Superior temporal gyrus (tissue), 1 donor: ENCODE data around the gene RNU2-63P.
"Not testable (repeated sequence)": the region's sequence is repeated elsewhere in the genome, so short reads cannot be mapped to it uniquely, and the experiment has no call there.

Source experiments
- DNase-seq: peaks from one replicate; pipeline ENCODE4 v3.0.0-alpha.2; 2016; ENCODE audit errors: extremely low spot score

The RNU2-63P gene

DNA sequence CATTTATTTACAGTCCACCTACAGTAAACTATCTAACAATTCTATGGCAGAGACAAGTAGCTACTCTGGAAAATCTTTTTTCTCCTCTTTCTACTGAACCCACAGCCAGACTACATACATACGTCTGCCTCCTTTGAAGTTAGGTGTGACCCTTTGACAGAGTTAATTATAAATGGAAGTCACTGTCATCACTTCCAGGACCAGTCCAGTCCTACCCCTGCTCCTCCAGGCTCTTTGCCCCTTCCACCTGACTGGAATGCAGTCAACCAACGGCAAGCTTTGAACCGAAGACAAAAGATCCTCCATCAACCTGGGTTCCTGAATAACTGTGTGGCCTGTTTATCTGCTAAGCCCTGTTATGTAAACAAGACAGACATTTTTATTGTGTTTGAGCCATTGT lies 35.2 kb downstream of the RNU2-63P start:
- not testable (repeated sequence) for DNase-seq

DNA sequence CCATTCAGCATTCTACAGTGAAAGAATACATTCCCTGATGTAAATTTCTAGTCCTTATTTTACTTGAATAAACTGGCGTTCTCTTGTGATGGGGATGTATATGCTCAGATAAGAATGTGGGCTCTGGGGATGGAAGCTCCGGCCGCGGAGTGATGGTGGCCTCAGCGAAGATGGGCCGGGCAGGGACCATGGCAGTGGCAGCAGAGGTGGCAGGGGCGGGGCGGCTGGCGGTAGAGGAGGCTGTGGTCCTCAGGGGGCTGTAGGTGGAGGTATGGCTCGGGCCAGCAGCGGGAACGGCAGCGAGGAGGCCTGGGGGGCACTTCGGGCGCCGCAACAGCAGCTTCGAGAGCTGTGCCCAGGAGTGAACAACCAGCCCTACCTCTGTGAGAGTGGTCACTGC lies 44.0 kb downstream of the RNU2-63P start:
- not testable (repeated sequence) for DNase-seq
